Smooth muscle cell of the brain vasculature (primary cell): ENCODE results near the gene TUBB2B.
A peak's percentile ranks its signal among the peaks of the same experiment; 100 is the strongest.
"Not testable (repeated sequence)": the region's sequence is repeated elsewhere in the genome, so short reads cannot be mapped to it uniquely, and the experiment has no call there.

Source experiments
- DNase-seq: peaks from one replicate; pipeline ENCODE4 v3.0.0-alpha.2; 2012; ENCODE audit warnings: low read depth, low spot score

TUBB2B gene

GRCh38 chr6:3258720-3259490, 31.5 kb upstream of the TUBB2B start, which contains the start of gene PSMG4:
Gene PSMG4 (plus strand): TSS chr6:3258947. CDS start chr6:3259023, 76 bp downstream.
- DNase-seq: peak; percentile 52

- no peak for DNase-seq
Observed at GRCh38 chr6:3258201-3258600, 30.7 kb upstream of the TUBB2B start.

- no peak for DNase-seq
Observed at GRCh38 chr6:3253597-3253961, 26.1 kb upstream of the TUBB2B start.

- DNase-seq: no peak
Observed at GRCh38 chr6:3252861-3253596, 25.6 kb upstream of the TUBB2B start.

GRCh38 chr6:3252369-3252768, 24.9 kb upstream of the TUBB2B start:
- no peak for DNase-seq

GRCh38 chr6:3251462-3252314, 24.2 kb upstream of the TUBB2B start:
- peak; percentile 58 for DNase-seq

- DNase-seq: no peak
Observed at GRCh38 chr6:3250231-3250675, 22.8 kb upstream of the TUBB2B start.

GRCh38 chr6:3249821-3250220, 22.4 kb upstream of the TUBB2B start:
- DNase-seq: no peak

- peak; percentile 60 for DNase-seq
Observed at GRCh38 chr6:3247255-3248146, 20.0 kb upstream of the TUBB2B start.

- no peak for DNase-seq
Observed at GRCh38 chr6:3245216-3245615, 17.8 kb upstream of the TUBB2B start.

GRCh38 chr6:3244832-3245161, 17.3 kb upstream of the TUBB2B start:
- DNase-seq: not testable (repeated sequence)

- DNase-seq: no peak
Observed at GRCh38 chr6:3244003-3244831, 16.8 kb upstream of the TUBB2B start.

- DNase-seq: no peak
Observed at GRCh38 chr6:3242768-3243167, 15.3 kb upstream of the TUBB2B start.

GRCh38 chr6:3241745-3242144, 14.3 kb upstream of the TUBB2B start:
- DNase-seq: not testable (repeated sequence)

- no peak for DNase-seq
Observed at GRCh38 chr6:3240595-3240994, 13.1 kb upstream of the TUBB2B start.

- no peak for DNase-seq
Observed at GRCh38 chr6:3239110-3239830, 11.8 kb upstream of the TUBB2B start.

GRCh38 chr6:3237761-3238662, 10.6 kb upstream of the TUBB2B start:
- no peak for DNase-seq

- DNase-seq: no peak
Observed at GRCh38 chr6:3236005-3236404, 8.6 kb upstream of the TUBB2B start.

GRCh38 chr6:3235486-3235885, 8.0 kb upstream of the TUBB2B start:
- DNase-seq: no peak
